GM12892 (cell line): ENCODE measurements around the gene CDK18.

Source experiments
- POLR2A ChIP-seq: IDR thresholded peaks from 2 replicates; pipeline ENCODE4 v1.6.1; 2011; ENCODE audit warnings: low read depth, low read length, control low read depth
- POLR2AphosphoS5 ChIP-seq: IDR thresholded peaks from 2 replicates; pipeline ENCODE4 v1.6.1; 2011; ENCODE audit warnings: low read depth, low read length, control low read depth
- TAF1 ChIP-seq: IDR thresholded peaks from 2 replicates; pipeline ENCODE4 v1.6.1; 2011; ENCODE audit warnings: low read depth, mild to moderate bottlenecking, control low read depth, low read length, borderline replicate concordance

DNA sequence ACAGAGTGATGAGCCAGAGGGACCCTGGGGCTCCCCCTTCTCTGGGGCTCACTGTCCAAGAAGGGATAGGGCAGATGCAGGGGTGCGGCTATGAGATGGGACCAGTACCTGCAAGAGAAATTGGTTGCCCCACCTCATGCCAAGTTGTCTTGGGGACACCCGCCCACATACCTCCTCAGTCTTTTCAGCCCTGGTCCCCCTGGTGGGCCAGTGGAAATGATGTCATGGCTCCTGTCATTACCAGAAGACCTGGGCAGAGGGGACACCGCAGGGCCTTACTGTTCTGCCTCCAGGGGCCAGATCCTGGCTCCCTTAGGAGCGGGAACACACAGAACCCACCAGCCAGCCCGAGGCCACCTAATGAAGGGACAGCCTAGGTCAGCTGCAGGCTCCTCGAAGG is 63.2 kb downstream of the CDK18 start:
- TF ChIP-seq POLR2AphosphoS5 (no peak), POLR2A (no peak), TAF1 (no peak)
